Heart left ventricle (tissue), 13 donors: Measurements from ENCODE around the gene RGS7.

Source experiments
- CTCF ChIP-seq, 12 donors: fragments of 200-600 bp; sonication (generic) in 4 of 12; IDR thresholded peaks; one replicate each; pipeline versions ENCODE4 v1.5.0 to v1.8.0; 2018 to 2022; ENCODE audit warnings: antibody characterized with exemption in 12 of 12, mild to moderate bottlenecking in 5 of 12
- POLR2A ChIP-seq, 2 donors: fragments of 450-650 bp; IDR thresholded peaks; one replicate each; pipeline ENCODE4 v1.6.1; 2017; ENCODE audit warnings: antibody characterized with exemption in 2 of 2, mild to moderate bottlenecking in 2 of 2, moderate library complexity in 2 of 2
- donor health status: ischemic (EF 13 %, LVEDD 7.1; RV severe dilation, severe dysfunction).
- donor health status: DM: no; HTN: yes; CAD: no.
- donor health status: DM: no; HTN: no; CAD: no.
- donor health status: ischemic (EF 25% LVEDD 6.9; RV normal size, moderate dysfunction).
- donor health status: ischemic (EF 25% LVEDD 5.7; RV mildly dilated, moderate dysfunction).
- donor health status: ischemic (EF 35%, LVEDD 5.7; RV mildly dilated, moderate dysfunction).
- donor health status: nonischemic (EF 11% LVEDD 7.7; RV severe dilation, severe dysfunction).
- donor health status: DM: yes; HTN: yes; CAD: no.
- donor health status: PGD.
- donor health status: ischemic (EF 29% LVEDD 5.4; RV normal size, mild dysfunction).
- donor health status: nonischemic (EF 23%, LVEDD 6.1; RV moderate dilation, normal function).

- no peak for TF ChIP-seq POLR2A (IDR thresholded peaks at IDR 0.05)
- TF ChIP-seq CTCF (IDR thresholded peaks at IDR 0.05), result no peak
Observed at GRCh38 chr1:241181971-241182370, 175.0 kb downstream of the RGS7 start.
